ENCODE measurements around the gene COL15A1. TPM values are rescaled to one million over a fixed set of nuclear protein-coding genes. Genes with fewer than 3 reads are reported as not detected.

Gene COL15A1
- total RNA-seq, 4 donors from 2014 or later, result 4.6 to 51.9 (median 10.7) TPM

DNA sequence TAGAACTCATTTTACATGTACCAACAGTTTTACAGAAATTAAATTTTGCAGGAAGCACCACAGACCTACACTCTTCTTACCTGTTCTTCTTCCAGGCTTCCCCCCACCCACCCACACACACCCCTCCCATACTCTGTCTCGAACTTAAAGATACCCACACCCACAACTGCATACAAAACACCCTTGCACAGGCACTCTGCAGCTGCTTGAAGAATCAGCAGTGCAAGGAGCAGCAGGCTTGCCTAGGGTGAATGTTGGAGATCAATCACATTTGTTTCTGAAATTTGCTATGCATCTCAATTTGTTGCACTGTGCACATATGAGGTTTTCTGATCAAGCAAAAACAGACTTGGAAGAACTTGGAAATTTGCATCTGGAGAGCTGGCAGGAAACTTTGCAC is 83.7 kb downstream of the COL15A1 start:
- Histone ChIP-seq H3K27me3 (no peaks in the 10 kb centered on the region), H3K4me3 (no peak overlapping the region), H3K27ac (no peak overlapping the region), H3K36me3 (no peaks in the 10 kb centered on the region), H3K4me1 (peaks cover 0 to 6% (median 2%) of the 10 kb centered on the region in 4 donors), H3K9me3 (no peaks in the 10 kb centered on the region)
- TF ChIP-seq EP300 (IDR thresholded peaks at IDR 0.05; ENCODE audit: low read depth) (no peak), POLR2A (IDR thresholded peaks at IDR 0.05) (no peak), POLR2AphosphoS5 (IDR thresholded peaks at IDR 0.05) (no peak)
- TF ChIP-seq, protein P1, sequence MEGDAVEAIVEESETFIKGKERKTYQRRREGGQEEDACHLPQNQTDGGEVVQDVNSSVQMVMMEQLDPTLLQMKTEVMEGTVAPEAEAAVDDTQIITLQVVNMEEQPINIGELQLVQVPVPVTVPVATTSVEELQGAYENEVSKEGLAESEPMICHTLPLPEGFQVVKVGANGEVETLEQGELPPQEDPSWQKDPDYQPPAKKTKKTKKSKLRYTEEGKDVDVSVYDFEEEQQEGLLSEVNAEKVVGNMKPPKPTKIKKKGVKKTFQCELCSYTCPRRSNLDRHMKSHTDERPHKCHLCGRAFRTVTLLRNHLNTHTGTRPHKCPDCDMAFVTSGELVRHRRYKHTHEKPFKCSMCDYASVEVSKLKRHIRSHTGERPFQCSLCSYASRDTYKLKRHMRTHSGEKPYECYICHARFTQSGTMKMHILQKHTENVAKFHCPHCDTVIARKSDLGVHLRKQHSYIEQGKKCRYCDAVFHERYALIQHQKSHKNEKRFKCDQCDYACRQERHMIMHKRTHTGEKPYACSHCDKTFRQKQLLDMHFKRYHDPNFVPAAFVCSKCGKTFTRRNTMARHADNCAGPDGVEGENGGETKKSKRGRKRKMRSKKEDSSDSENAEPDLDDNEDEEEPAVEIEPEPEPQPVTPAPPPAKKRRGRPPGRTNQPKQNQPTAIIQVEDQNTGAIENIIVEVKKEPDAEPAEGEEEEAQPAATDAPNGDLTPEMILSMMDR (IDR thresholded peaks at IDR 0.05), result no peak
- intact Hi-C loops (cut with DNase I; ENCODE audit: low total_unique reads), result no loop called here
- DNase-seq, result no peak
- in situ Hi-C loops (cut with MboI; ENCODE audit: low pct_ligation_motif_present in 1 of 4, low pct_unique_long_range_greater_than_20kb in 1 of 4, low sequenced_read_pairs in 3 of 4), result no loop called here
- 42% methylated on average over 1 of the region's 1 CpG; no CpG with 5 or more reads in 1 of the 2 donors for WGBS, 2 donors (ENCODE audit: low coverage in 1 of 2)

DNA sequence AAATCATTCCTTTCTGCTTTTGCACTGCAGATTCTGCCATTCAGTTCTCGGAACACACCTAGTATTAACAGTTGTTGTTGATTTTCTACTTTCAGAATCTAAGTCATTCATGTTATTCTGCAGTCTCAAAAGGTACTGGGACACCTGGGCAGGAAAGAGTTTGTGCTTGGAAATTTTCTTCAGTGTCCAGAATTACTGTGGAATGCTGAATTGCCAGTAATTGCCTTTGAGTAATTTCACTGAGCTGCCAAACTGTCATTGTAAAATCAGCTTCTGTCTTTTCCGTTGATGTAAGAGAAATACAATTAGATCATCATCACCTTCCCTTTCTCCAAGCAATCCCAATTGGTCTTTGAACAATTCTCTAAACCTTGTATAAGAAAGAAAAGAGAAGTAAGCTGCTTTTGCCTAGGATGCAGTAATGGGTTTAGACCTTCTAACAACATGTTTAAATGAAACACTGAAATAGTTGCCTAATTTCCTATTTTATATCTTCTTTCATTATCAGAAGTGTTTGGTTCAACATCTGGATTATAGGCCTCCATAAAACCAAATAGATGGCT is 85.5 kb downstream of the COL15A1 start:
- Histone ChIP-seq H3K4me1 (peaks cover 0 to 6% (median 0%) of the 10 kb centered on the region in 4 donors), H3K27me3 (no peaks in the 10 kb centered on the region), H3K4me3 (no peak overlapping the region), H3K36me3 (no peaks in the 10 kb centered on the region), H3K27ac (peak overlapping the region in 3 of 4 donors; percentile 11 to 41 (median 34)), H3K9me3 (no peaks in the 10 kb centered on the region)
- DNase-seq, result no peak
- intact Hi-C loops (cut with DNase I; ENCODE audit: low total_unique reads), result no loop called here
- TF ChIP-seq POLR2AphosphoS5 (IDR thresholded peaks at IDR 0.05), result no peak
- no peak for TF ChIP-seq EP300 (IDR thresholded peaks at IDR 0.05; ENCODE audit: low read depth)
- no peak for TF ChIP-seq POLR2A (IDR thresholded peaks at IDR 0.05)
- TF ChIP-seq, protein P1 (IDR thresholded peaks at IDR 0.05), result no peak
- in situ Hi-C loops (cut with MboI; ENCODE audit: low pct_ligation_motif_present in 1 of 4, low pct_unique_long_range_greater_than_20kb in 1 of 4, low sequenced_read_pairs in 3 of 4), result no loop called here
- 40 to 72% methylated on average over 2 of the region's 2 CpGs for WGBS, 2 donors (ENCODE audit: low coverage in 1 of 2)

DNA sequence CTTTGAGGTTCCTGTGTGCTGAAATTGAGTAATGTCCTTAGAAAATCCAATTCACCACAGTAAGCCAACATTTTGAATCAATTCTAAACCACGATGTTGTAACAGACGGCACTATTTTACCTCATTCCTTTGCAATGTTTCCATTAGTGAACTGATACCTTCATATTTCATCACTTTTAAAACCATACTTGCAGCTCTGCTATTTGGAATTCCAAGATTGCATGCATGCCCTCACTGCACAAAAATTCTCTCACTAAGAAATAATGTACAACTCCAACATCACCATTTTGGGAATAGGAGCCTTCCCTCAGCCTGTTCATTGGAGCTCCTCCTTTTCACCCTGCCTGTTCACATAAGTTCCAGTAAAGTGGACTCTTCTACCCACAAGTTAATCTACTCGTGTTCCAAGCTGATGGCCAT is 86.4 kb downstream of the COL15A1 start:
- intact Hi-C loops (cut with DNase I; ENCODE audit: low total_unique reads), result no loop called here
- 59% methylated on average over 3 of the region's 3 CpGs; no CpG with 5 or more reads in 1 of the 2 donors for WGBS, 2 donors (ENCODE audit: low coverage in 1 of 2)
- in situ Hi-C loops (cut with MboI; ENCODE audit: low pct_ligation_motif_present in 1 of 4, low pct_unique_long_range_greater_than_20kb in 1 of 4, low sequenced_read_pairs in 3 of 4), result no loop called here

DNA sequence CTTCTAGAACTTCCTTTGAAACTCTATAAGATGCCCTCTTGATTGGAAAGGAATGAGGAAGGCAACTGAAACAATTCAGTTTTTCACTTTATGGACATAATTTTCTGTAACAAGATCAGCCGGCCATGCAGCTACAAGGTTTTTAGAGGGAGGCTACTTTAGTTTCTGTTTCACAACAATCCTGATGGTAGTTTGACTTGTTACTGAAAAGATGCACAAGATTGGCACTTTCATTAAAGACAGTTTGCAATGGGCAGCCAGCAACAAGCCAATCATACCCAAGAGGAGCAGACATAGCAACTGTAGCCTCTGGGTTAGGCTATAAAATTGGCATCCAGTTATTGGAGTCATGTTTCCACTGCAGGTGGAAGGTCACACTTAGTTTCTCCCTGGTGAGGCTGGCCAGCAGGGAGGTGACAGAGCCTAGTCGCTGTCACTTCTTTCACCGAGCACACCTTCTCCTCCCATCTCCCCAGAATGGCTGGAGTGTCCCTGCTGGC is 87.0 kb downstream of the COL15A1 start:
- Histone ChIP-seq H3K36me3 (no peaks in the 10 kb centered on the region), H3K27ac (peak overlapping the region in 2 of 4 donors; percentile 18 to 41), H3K27me3 (no peaks in the 10 kb centered on the region), H3K9me3 (no peaks in the 10 kb centered on the region), H3K4me3 (no peak overlapping the region), H3K4me1 (peaks cover 0 to 6% (median 0%) of the 10 kb centered on the region in 4 donors)
- no peak for TF ChIP-seq POLR2A (IDR thresholded peaks at IDR 0.05)
- TF ChIP-seq EP300 (IDR thresholded peaks at IDR 0.05; ENCODE audit: low read depth), result no peak
- no peak for TF ChIP-seq POLR2AphosphoS5 (IDR thresholded peaks at IDR 0.05)
- in situ Hi-C loops (cut with MboI; ENCODE audit: low pct_ligation_motif_present in 1 of 4, low pct_unique_long_range_greater_than_20kb in 1 of 4, low sequenced_read_pairs in 3 of 4), result no loop called here
- no peak for DNase-seq
- intact Hi-C loops (cut with DNase I; ENCODE audit: low total_unique reads), result no loop called here
- WGBS, 2 donors (ENCODE audit: low coverage in 1 of 2), result 80 to 84% methylated on average over 1 to 3 of the region's 3 CpGs

More for the DNA sequence above, 86.4 kb downstream of the COL15A1 start:
- Histone ChIP-seq H3K36me3 (no peaks in the 10 kb centered on the region), H3K9me3 (no peaks in the 10 kb centered on the region), H3K4me3 (no peak overlapping the region), H3K27ac (peak overlapping the region in 2 of 4 donors; percentile 34 to 41), H3K4me1 (peaks cover 0 to 6% (median 0%) of the 10 kb centered on the region in 4 donors), H3K27me3 (no peaks in the 10 kb centered on the region)
- DNase-seq, result no peak
- TF ChIP-seq POLR2AphosphoS5 (IDR thresholded peaks at IDR 0.05) (peak in 2 of 3 donors; percentile 19 to 29), EP300 (IDR thresholded peaks at IDR 0.05; ENCODE audit: low read depth) (no peak), POLR2A (IDR thresholded peaks at IDR 0.05) (no peak)
- TF ChIP-seq, protein P1 (IDR thresholded peaks at IDR 0.05), result no peak

All from transverse colon (tissue), 4 donors.